Neural progenitor cell (in vitro differentiated cells): ENCODE data around the gene PA2G4. TPM values are rescaled to one million over a fixed set of nuclear protein-coding genes. Genes with fewer than 3 reads are reported as not detected.

ENCODE experiments used
- DNase-seq: peaks from one replicate; pipeline ENCODE4 v3.0.0-alpha.2; 2016; ENCODE audit warnings: low spot score
- H2AFZ ChIP-seq: fragments of 200-600 bp; sonication (generic); replicated peaks from 2 replicates; pipeline ENCODE4 v1.6.1; 2016; ENCODE audit warnings: antibody characterized with exemption
- H3F3A ChIP-seq: fragments of 200-600 bp; sonication (generic); 2 replicates; pipeline ENCODE4 v1.6.1; 2016; ENCODE audit warnings: antibody characterized with exemption, low read depth
- H3K27ac ChIP-seq: fragments of 200-600 bp; sonication (generic); 2 replicates; pipeline ENCODE4 v1.5.1; 2016; ENCODE audit warnings: mild to moderate bottlenecking
- H3K27me3 ChIP-seq: fragments of 200-600 bp; sonication (generic); 2 replicates; pipeline ENCODE4 v1.6.1; 2016; ENCODE audit warnings: mild to moderate bottlenecking, moderate library complexity
- H3K36me3 ChIP-seq: fragments of 200-600 bp; sonication (generic); 2 replicates; pipeline ENCODE4 v1.5.1; 2016
- H3K4me1 ChIP-seq: fragments of 200-600 bp; sonication (generic); 2 replicates; pipeline ENCODE4 v1.6.1; 2016; ENCODE audit warnings: mixed run types
- H3K4me2 ChIP-seq: fragments of 200-600 bp; sonication (generic); 2 replicates; pipeline ENCODE4 v1.6.1; 2016
- H3K4me3 ChIP-seq: fragments of 200-600 bp; sonication (generic); 2 replicates; pipeline ENCODE4 v1.5.1; 2016
- H3K79me2 ChIP-seq: fragments of 200-600 bp; sonication (generic); 2 replicates; pipeline ENCODE4 v1.6.1; 2016; ENCODE audit warnings: low read depth
- H3K9ac ChIP-seq: fragments of 200-600 bp; sonication (generic); 2 replicates; pipeline ENCODE4 v1.6.1; 2016
- H3K9me3 ChIP-seq: fragments of 200-600 bp; sonication (generic); 2 replicates; pipeline ENCODE4 v1.5.1; 2016; ENCODE audit warnings: low read depth
- H4K20me1 ChIP-seq: fragments of 200-600 bp; sonication (generic); 2 replicates; pipeline ENCODE4 v1.6.1; 2016; ENCODE audit warnings: low read depth
- H3K27ac Mint-ChIP-seq: 3 replicates; pipeline ENCODE4 v1.8.0; 2021; ENCODE audit warnings: mixed read lengths
- H3K27me3 Mint-ChIP-seq: 2 replicates; pipeline ENCODE4 v1.8.0; 2022; ENCODE audit warnings: low read depth, mild to moderate bottlenecking, inconsistent platforms, moderate library complexity, mixed read lengths; ENCODE audit not compliant: insufficient read depth
- H3K36me3 Mint-ChIP-seq: 3 replicates; pipeline ENCODE4 v1.8.0; 2021; ENCODE audit warnings: mixed read lengths
- H3K4me1 Mint-ChIP-seq: 3 replicates; pipeline ENCODE4 v1.8.0; 2021; ENCODE audit warnings: mixed read lengths
- H3K4me3 Mint-ChIP-seq: 3 replicates; pipeline ENCODE4 v1.8.0; 2021; ENCODE audit warnings: mild to moderate bottlenecking, moderate library complexity, mixed read lengths
- H3K9me3 Mint-ChIP-seq: 3 replicates; pipeline ENCODE4 v1.8.0; 2020; ENCODE audit warnings: mixed read lengths
- EZH2 ChIP-seq: fragments of 200-600 bp; sonication (generic); IDR thresholded peaks from 2 replicates; pipeline ENCODE4 v1.6.1; 2017; ENCODE audit warnings: antibody characterized with exemption, mild to moderate bottlenecking, moderate library complexity
- EZH2phosphoT487 ChIP-seq: fragments of 200-600 bp; sonication (generic); IDR thresholded peaks from 2 replicates; pipeline ENCODE4 v1.6.1; 2017; ENCODE audit warnings: antibody characterized with exemption
- total RNA-seq: library from RNA; depleted of rRNA; stranded (reverse); fragments of >200 nt; gene quantifications from 2 replicates; pipeline ENCODE4 v1.2.3, GENCODE V29; 2015; ENCODE audit warnings: low replicate concordance
- TF ChIP-seq, protein P1 (sequence below): fragments of 200-600 bp; sonication (generic); IDR thresholded peaks from 2 replicates; pipeline ENCODE4 v1.5.1; 2017; ENCODE audit warnings: antibody characterized with exemption, mild to moderate bottlenecking

The PA2G4 gene
- total RNA-seq, 1 donor from 2014 or later, result 242 TPM

GRCh38 chr12:56152132-56152755 is 47.9 kb downstream of the PA2G4 start, which contains the start of gene MYL6B:
MYL6B (plus strand) TSS chr12:56152587; CDS start chr12:56153919, 1,332 bp downstream.
- Mint-ChIP-seq H3K9me3 (no peaks in the 10 kb centered on the region), H3K27ac (peak within 1 kb of the TSS; percentile 72), H3K27me3 (peaks cover 11% of the 10 kb centered on the region), H3K4me1 (peaks cover 35% of the 10 kb centered on the region), H3K36me3 (peaks cover 12% of the 10 kb centered on the region), H3K4me3 (peak within 1 kb of the TSS; percentile 97)
- Histone ChIP-seq H3K79me2 (peaks cover 18% of the 10 kb centered on the region), H2AFZ (peak within 1 kb of the TSS; percentile 80), H4K20me1 (no peaks in the 10 kb centered on the region), H3K9ac (peak within 1 kb of the TSS; percentile 60), H3F3A (peaks cover 30% of the 10 kb centered on the region), H3K9me3 (no peaks in the 10 kb centered on the region), H3K36me3 (no peaks in the 10 kb centered on the region), H3K4me2 (peak within 1 kb of the TSS; percentile 97), H3K27ac (peak within 1 kb of the TSS; percentile 51), H3K4me3 (peak within 1 kb of the TSS; percentile 68), H3K4me1 (peaks cover 18% of the 10 kb centered on the region), H3K27me3 (no peaks in the 10 kb centered on the region)
- TF ChIP-seq, protein P1, sequence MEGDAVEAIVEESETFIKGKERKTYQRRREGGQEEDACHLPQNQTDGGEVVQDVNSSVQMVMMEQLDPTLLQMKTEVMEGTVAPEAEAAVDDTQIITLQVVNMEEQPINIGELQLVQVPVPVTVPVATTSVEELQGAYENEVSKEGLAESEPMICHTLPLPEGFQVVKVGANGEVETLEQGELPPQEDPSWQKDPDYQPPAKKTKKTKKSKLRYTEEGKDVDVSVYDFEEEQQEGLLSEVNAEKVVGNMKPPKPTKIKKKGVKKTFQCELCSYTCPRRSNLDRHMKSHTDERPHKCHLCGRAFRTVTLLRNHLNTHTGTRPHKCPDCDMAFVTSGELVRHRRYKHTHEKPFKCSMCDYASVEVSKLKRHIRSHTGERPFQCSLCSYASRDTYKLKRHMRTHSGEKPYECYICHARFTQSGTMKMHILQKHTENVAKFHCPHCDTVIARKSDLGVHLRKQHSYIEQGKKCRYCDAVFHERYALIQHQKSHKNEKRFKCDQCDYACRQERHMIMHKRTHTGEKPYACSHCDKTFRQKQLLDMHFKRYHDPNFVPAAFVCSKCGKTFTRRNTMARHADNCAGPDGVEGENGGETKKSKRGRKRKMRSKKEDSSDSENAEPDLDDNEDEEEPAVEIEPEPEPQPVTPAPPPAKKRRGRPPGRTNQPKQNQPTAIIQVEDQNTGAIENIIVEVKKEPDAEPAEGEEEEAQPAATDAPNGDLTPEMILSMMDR, result no peak
- TF ChIP-seq EZH2phosphoT487 (no peak), EZH2 (no peak)
- DNase-seq, result peak; percentile 95

DNA sequence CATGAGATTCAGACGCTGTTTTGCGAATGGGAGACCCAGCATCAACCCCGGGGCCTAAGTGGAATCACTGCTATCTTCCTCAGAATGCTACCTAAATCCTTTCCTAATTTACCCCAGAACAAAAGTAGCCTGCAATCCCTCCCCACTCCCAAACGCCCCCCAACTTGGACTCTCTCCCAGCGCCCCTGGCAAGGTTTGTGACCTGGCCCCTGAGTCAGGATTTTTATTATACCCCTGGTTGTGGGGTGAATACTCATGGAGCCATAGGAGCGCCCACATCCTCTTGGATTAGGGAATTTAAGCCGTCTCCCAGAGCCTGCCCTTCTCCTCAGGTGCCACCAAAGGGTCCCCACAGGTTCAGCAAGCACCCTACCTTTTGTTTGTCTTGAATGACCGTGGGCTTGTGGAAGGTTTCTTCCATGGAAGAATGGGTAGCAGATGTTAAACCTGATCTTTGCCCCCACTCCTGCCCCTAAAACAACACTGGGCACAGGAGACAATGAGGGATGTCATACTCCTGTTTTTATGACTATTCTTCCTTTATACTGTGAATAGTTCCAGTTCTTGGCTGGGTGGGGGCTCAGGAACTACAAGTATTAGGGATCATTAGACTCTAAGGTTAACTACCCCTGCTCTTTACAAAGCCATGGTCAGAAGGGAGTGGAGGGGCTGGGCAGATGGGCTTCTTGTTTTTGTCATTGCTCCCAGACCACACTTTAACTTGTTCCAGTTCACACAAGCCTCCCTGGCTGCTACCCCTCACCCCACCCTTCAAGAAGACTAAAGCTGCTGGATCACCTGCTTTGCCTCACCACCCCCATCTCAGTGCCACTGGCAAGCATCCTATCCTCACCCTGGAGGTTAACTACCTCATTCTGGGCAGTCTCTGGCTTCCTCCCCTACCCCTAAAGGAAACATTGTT is 48.7 kb downstream of the PA2G4 start:
- Histone ChIP-seq H3K79me2 (peaks cover 18% of the 10 kb centered on the region), H3K27ac (no peak overlapping the region), H3K4me2 (peak overlapping the region; percentile 97), H3K9me3 (no peaks in the 10 kb centered on the region), H3K27me3 (no peaks in the 10 kb centered on the region), H3K9ac (peak overlapping the region; percentile 60), H3F3A (peaks cover 36% of the 10 kb centered on the region), H3K36me3 (no peaks in the 10 kb centered on the region), H3K4me1 (peaks cover 19% of the 10 kb centered on the region), H4K20me1 (no peaks in the 10 kb centered on the region), H2AFZ (no peak overlapping the region), H3K4me3 (peak overlapping the region; percentile 68)
- Mint-ChIP-seq H3K27ac (peak overlapping the region; percentile 72), H3K36me3 (peaks cover 14% of the 10 kb centered on the region), H3K9me3 (no peaks in the 10 kb centered on the region), H3K27me3 (peaks cover 14% of the 10 kb centered on the region), H3K4me1 (peaks cover 40% of the 10 kb centered on the region), H3K4me3 (peak overlapping the region; percentile 97)
- TF ChIP-seq EZH2 (no peak), EZH2phosphoT487 (no peak)
- TF ChIP-seq, protein P1, result no peak
- DNase-seq, result peak; percentile 8

DNA sequence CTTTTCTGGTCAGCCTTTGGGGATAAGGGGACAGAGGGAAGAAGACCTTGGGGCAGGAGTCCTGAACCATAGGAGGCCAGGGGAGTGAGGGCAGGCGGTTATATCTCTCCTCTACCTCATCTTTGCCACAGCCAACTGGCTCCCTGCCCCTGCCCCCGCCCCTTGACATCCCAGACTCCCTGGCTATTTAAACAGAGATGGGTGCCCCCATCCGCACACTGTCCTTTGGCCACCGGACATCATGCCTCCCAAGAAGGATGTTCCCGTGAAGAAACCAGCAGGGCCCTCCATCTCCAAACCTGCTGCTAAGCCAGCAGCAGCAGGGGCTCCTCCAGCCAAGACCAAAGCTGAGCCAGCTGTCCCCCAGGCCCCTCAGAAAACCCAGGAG is 49.3 kb downstream of the PA2G4 start:
- Histone ChIP-seq H3K36me3 (no peaks in the 10 kb centered on the region), H3K4me1 (peaks cover 19% of the 10 kb centered on the region), H3F3A (peaks cover 42% of the 10 kb centered on the region), H3K27ac (no peak overlapping the region), H3K4me3 (peak overlapping the region; percentile 68), H3K79me2 (peaks cover 24% of the 10 kb centered on the region), H3K27me3 (no peaks in the 10 kb centered on the region), H3K9ac (no peak overlapping the region), H4K20me1 (peaks cover 2% of the 10 kb centered on the region), H3K4me2 (peak overlapping the region; percentile 97), H2AFZ (no peak overlapping the region), H3K9me3 (no peaks in the 10 kb centered on the region)
- peak overlapping the region; percentile 97 for H3K4me3 Mint-ChIP-seq
- H3K9me3 Mint-ChIP-seq, result no peaks in the 10 kb centered on the region
- no peak overlapping the region for H3K27ac Mint-ChIP-seq
- TF ChIP-seq EZH2phosphoT487 (no peak), EZH2 (no peak)
- TF ChIP-seq, protein P1, result no peak
- DNase-seq, result no peak
- peaks cover 14% of the 10 kb centered on the region for H3K36me3 Mint-ChIP-seq
- peaks cover 19% of the 10 kb centered on the region for H3K27me3 Mint-ChIP-seq
- peaks cover 40% of the 10 kb centered on the region for H3K4me1 Mint-ChIP-seq
